Activated naive CD8-positive, alpha-beta T cell (primary cell): ENCODE data around the gene NRARP.

Source experiments
- H3K27ac Mint-ChIP-seq: one replicate; pipeline ENCODE4 v1.8.0; 2021; ENCODE audit warnings: mixed read lengths
- H3K27me3 Mint-ChIP-seq: one replicate; pipeline ENCODE4 v1.8.0; 2021; ENCODE audit warnings: mixed read lengths
- H3K36me3 Mint-ChIP-seq: one replicate; pipeline ENCODE4 v1.8.0; 2021; ENCODE audit warnings: mixed read lengths
- H3K4me1 Mint-ChIP-seq: one replicate; pipeline ENCODE4 v1.8.0; 2021; ENCODE audit warnings: low read depth, mixed read lengths
- H3K4me3 Mint-ChIP-seq: one replicate; pipeline ENCODE4 v1.8.0; 2021; ENCODE audit warnings: mild to moderate bottlenecking, mixed read lengths
- H3K9me3 Mint-ChIP-seq: one replicate; pipeline ENCODE4 v1.8.0; 2021; ENCODE audit warnings: low read depth, mixed read lengths

The NRARP gene

GRCh38 chr9:137316012-137316981 is 14.2 kb upstream of the NRARP start:
- Mint-ChIP-seq H3K27me3 (no peaks in the 10 kb centered on the region), H3K36me3 (no peaks in the 10 kb centered on the region), H3K9me3 (no peaks in the 10 kb centered on the region), H3K4me1 (peaks cover 3% of the 10 kb centered on the region), H3K27ac (no peak overlapping the region), H3K4me3 (no peak overlapping the region)

- Mint-ChIP-seq H3K27ac (no peak overlapping the region), H3K9me3 (no peaks in the 10 kb centered on the region), H3K36me3 (no peaks in the 10 kb centered on the region), H3K4me3 (no peak overlapping the region), H3K27me3 (no peaks in the 10 kb centered on the region), H3K4me1 (peaks cover 2% of the 10 kb centered on the region)
Measured at GRCh38 chr9:137315581-137316011, 13.5 kb upstream of the NRARP start.

DNA sequence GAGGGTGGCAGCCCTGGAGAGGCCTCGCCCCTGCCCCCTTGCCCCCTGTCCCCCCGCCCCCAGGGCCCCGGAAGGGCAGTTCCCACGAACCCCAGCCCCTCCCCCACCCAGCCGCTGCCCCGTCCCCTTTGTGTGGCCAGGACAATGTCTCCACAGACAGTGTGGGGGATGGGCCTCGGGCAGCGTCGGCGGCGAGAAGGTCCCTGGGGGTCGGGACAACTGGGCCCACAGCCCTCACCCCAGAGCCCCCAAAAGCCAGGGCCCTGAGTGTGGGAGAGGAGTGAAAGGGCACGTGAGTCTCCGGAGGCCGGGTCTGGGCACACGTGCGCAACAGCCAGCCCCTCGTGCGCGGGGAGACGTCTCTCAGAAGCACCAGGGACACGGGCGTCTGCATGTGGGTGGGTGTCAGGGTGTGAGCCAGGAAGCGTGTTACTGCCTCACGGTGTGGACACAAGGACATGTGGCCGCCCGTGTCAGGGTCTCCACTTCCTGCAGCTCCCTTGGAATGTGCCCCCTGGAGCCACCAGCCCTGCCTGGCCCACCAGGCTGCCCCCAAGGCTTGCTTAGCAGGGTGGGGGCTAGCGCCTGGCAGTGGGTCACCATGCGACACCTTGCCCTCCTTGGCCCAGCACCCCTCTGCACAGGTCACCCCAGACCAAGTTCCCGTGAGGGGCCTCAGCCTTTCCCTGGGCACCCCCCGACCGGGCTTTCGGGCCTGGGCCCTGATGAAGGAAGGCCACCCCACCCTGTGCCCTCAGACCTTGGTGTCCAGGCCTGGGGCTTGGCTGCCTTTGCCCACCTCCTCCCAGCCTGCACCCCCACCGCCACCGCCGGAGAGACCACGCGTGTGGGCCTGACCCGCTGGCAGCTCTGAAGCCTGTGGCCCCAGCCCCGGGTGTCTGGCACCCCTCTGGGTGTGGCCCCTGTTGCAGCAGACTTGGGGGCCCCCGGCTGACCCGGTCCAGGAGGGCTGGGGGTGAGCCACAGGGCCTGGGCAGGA is 12.8 kb upstream of the NRARP start:
- no peaks in the 10 kb centered on the region for H3K4me1 Mint-ChIP-seq
- no peak overlapping the region for H3K27ac Mint-ChIP-seq
- H3K27me3 Mint-ChIP-seq: no peaks in the 10 kb centered on the region
- H3K36me3 Mint-ChIP-seq: no peaks in the 10 kb centered on the region
- H3K4me3 Mint-ChIP-seq: no peak overlapping the region
- H3K9me3 Mint-ChIP-seq: no peaks in the 10 kb centered on the region

- Mint-ChIP-seq H3K9me3 (no peaks in the 10 kb centered on the region), H3K27me3 (no peaks in the 10 kb centered on the region), H3K4me3 (no peak overlapping the region), H3K36me3 (no peaks in the 10 kb centered on the region), H3K27ac (no peak overlapping the region), H3K4me1 (no peaks in the 10 kb centered on the region)
Measured at GRCh38 chr9:137313956-137314560, 12.0 kb upstream of the NRARP start.

GRCh38 chr9:137313326-137313936 is 11.4 kb upstream of the NRARP start:
- Mint-ChIP-seq H3K27me3 (no peaks in the 10 kb centered on the region), H3K4me1 (no peaks in the 10 kb centered on the region), H3K4me3 (no peak overlapping the region), H3K9me3 (no peaks in the 10 kb centered on the region), H3K36me3 (no peaks in the 10 kb centered on the region), H3K27ac (no peak overlapping the region)

DNA sequence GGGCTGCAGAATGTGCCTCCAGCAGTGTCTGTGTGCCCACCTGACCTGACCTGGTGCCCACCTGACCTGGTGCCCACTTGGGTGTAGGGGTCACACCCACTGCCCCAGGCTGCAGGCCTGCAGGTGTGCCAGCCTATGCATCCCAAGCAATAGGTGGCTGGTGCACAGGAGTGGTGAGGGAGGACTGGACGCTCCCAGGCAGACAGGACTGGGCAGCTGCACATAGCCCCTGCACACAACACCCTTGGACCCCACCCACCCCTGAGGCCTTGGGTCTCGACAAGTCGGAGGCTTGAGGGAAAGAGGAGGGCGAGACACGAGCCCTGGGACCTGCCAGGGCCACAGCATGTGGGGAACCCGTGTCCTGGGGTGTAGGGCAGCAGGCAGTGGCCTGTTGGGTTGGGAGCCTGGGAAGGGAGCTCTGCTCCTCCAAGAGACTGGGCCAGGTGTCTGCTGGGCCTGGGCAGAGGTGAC is 10.8 kb upstream of the NRARP start:
- H3K4me1 Mint-ChIP-seq: no peaks in the 10 kb centered on the region
- no peak overlapping the region for H3K27ac Mint-ChIP-seq
- no peaks in the 10 kb centered on the region for H3K27me3 Mint-ChIP-seq
- no peaks in the 10 kb centered on the region for H3K36me3 Mint-ChIP-seq
- H3K9me3 Mint-ChIP-seq: no peaks in the 10 kb centered on the region
- no peak overlapping the region for H3K4me3 Mint-ChIP-seq

DNA sequence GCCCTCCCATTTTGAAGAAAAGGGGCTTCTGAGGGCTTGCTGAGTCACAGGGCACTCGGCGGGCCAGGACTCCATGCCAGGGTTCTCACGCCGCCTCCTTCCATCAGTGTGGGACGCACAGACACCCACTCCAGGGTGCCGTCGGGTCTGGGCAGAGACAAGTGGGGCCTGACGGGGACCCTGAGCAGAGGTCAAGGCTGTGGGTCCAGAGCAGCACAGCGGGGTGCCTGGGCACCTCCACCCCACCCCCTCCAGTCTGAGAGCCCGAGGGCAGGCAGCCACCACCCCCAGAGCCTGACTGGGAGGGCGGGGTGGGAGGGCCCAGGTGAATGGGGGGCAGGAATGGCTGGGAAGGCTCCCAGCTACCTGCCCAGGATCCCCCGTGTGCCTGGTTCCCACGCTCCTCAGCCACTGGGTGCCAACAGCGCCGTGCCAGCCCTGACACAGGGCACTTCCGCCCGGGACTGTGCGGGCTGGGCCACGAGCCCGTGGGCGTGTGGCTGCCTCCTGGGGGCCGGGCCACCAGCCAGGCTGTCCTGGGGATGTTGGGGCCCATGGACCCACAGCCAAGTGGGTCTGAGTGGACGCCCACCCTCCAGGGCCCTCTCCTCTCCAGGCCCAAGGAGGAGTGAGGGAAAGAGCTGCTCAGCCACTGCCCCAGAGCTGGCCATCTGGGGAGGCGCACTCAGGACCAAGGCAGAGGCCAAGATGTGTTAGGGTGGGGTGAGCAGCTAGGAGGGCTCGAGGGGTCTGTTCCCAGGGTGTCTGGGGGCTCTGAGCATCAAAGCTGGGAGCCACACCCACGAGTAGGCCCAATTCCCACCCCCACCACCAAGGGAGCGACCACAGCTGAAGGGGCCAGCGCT is 10.1 kb upstream of the NRARP start:
- Mint-ChIP-seq H3K36me3 (no peaks in the 10 kb centered on the region), H3K4me1 (no peaks in the 10 kb centered on the region), H3K27me3 (no peaks in the 10 kb centered on the region), H3K9me3 (no peaks in the 10 kb centered on the region), H3K27ac (no peak overlapping the region), H3K4me3 (no peak overlapping the region)

DNA sequence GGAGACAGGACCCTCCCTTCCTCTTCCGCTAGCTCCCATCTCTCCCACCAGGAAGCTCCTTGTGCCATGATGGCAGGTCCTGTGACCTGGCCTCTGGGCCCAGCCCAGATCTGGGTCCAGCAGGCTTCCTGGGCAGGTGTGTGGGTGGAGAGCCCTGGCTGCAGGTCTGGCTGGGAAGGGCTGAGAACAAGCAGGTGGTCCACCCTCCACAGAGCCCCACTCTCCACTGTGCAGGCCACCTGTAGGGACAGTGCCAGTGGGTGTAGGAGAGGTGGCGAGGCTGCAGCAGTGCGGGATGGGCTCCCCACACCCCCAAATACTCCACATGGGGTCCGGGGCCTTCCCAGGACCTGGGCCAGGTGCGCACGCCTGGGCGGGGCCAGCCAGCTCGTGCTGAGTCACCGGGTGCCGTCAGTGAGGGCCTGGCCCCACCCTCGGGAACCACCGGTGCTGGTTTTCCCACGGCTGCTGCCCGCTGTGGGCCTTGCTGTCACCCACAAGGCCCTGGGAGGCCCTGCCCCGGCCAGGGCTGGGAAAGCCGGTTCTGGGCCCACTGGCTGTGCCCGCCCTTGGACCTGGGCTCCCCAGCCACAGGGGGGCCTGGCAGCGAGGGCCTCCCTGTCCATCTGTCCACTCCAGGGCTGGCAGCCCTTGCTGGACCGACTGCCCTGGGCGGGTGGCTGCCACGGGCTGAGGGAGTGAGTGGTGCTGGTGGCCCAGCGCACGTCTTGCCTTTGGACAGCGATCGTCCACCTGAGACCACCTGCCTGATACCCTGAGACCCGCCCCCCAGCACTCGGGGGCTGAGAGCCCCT is 9.3 kb upstream of the NRARP start:
- no peaks in the 10 kb centered on the region for H3K27me3 Mint-ChIP-seq
- H3K36me3 Mint-ChIP-seq: no peaks in the 10 kb centered on the region
- no peaks in the 10 kb centered on the region for H3K4me1 Mint-ChIP-seq
- H3K27ac Mint-ChIP-seq: no peak overlapping the region
- no peak overlapping the region for H3K4me3 Mint-ChIP-seq
- H3K9me3 Mint-ChIP-seq: no peaks in the 10 kb centered on the region

DNA sequence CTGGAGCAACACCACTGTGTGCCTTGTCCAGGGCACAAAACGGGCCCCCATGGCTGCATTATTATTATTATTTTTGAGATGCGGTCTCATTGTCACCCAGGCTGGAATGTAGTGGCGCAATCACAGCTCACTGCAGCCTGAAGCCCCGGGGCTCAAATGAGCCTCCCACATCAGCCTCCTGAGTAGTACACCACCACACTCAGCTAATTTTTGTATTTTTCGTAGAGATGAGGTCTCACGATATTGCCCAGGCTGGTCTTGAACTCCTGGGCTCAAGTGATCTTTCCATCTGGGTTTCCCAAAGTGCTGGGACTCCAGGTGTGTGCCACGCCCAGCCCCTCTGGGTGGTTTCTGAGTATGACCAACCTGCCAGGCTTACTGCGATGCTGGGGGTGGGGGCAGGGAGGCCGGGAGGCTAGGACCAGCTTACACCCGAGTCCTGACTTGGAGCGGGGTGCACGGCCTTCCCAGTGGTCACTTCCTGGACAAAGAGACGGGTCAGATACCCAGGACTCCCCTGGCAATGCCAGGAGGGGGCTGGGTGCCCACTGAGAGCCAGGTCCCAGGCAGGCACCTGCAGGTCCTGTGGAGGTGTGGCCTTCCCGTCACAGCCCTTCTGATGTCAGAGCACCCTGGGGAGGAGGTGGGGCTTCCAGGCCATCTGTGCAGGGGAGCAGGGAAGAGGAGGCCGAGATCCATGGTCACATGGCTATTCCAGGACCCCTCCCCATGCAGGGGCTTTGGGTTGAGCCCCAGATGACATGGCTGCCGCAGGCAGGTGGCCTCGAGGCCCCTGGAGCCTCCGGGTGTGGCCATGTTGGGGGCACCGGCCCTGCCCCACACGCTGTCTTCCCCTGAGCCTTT is 8.3 kb upstream of the NRARP start:
- Mint-ChIP-seq H3K9me3 (no peaks in the 10 kb centered on the region), H3K27me3 (no peaks in the 10 kb centered on the region), H3K4me3 (no peak overlapping the region), H3K4me1 (peaks cover 2% of the 10 kb centered on the region), H3K27ac (no peak overlapping the region), H3K36me3 (no peaks in the 10 kb centered on the region)

DNA sequence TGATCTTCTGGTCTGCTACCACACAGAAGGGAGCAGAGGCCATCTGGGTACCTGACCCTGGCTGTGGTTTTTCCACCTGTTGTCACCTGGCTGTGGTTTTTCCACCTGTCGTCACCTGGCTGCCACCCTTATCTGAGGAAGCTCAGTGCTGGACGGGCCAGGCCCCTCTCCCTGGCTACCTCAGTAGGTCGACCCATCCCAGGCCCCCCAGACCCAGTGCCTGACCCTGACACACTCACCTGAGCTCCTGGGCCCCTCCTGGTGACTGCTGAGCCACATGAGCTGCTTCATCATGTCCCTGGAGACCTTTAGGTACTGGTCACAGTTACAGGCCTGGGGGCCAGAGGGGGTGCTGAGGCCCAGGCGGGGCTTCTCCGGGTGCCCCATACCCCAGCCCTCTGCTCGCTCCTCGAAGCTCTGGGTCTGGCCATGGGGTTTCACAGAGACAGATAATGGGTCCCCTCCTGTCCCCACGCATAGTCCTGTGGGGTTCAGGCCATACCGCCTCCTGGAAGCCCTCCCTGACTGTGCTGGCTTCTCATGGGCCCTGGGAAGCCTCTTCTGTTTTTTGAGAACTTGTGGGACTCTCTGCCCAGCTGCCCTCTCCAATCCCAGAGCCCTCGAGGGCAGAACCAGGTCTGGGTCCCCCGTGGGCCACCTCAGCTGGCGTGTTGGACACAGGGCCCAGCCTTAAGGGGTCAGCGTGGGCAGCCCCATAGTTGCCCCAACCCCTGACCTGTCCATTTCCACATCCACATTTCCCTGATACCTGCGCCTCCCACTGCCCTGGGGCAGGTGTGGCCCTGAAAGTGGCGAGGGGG is 7.5 kb upstream of the NRARP start:
- Mint-ChIP-seq H3K27ac (no peak overlapping the region), H3K27me3 (no peaks in the 10 kb centered on the region), H3K9me3 (no peaks in the 10 kb centered on the region), H3K36me3 (no peaks in the 10 kb centered on the region), H3K4me3 (no peak overlapping the region), H3K4me1 (peaks cover 4% of the 10 kb centered on the region)

GRCh38 chr9:137308057-137308619 is 6.1 kb upstream of the NRARP start:
- no peaks in the 10 kb centered on the region for H3K27me3 Mint-ChIP-seq
- H3K27ac Mint-ChIP-seq: no peak overlapping the region
- H3K4me1 Mint-ChIP-seq: peaks cover 6% of the 10 kb centered on the region
- no peaks in the 10 kb centered on the region for H3K36me3 Mint-ChIP-seq
- H3K4me3 Mint-ChIP-seq: no peak overlapping the region
- no peaks in the 10 kb centered on the region for H3K9me3 Mint-ChIP-seq
